ENCODE measurements around the gene ITPRIPL1.

- TF ChIP-seq, protein P1, sequence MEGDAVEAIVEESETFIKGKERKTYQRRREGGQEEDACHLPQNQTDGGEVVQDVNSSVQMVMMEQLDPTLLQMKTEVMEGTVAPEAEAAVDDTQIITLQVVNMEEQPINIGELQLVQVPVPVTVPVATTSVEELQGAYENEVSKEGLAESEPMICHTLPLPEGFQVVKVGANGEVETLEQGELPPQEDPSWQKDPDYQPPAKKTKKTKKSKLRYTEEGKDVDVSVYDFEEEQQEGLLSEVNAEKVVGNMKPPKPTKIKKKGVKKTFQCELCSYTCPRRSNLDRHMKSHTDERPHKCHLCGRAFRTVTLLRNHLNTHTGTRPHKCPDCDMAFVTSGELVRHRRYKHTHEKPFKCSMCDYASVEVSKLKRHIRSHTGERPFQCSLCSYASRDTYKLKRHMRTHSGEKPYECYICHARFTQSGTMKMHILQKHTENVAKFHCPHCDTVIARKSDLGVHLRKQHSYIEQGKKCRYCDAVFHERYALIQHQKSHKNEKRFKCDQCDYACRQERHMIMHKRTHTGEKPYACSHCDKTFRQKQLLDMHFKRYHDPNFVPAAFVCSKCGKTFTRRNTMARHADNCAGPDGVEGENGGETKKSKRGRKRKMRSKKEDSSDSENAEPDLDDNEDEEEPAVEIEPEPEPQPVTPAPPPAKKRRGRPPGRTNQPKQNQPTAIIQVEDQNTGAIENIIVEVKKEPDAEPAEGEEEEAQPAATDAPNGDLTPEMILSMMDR (conservative IDR thresholded peaks at IDR 0.05; ENCODE audit: low read length): no peak; the same call in 1 of the 2 replicates
- no peak for TF ChIP-seq EZH2phosphoT487 (IDR thresholded peaks at IDR 0.05; ENCODE audit: borderline replicate concordance, low read depth, low read length)
These were observed 753 bp downstream of the ITPRIPL1 start for GRCh38 chr2:96325884-96326255.
